Upper lobe of left lung (tissue), 6 donors: ENCODE data around the gene PNPLA7. TPM values are rescaled to one million over a fixed set of nuclear protein-coding genes. Genes with fewer than 3 reads are reported as not detected.

ENCODE experiments used
- ATAC-seq, 2 donors: fragments of 200-7000 bp; cut with Tn5 transposase; one replicate each; pipeline ENCODE4 v1.9.1; 2022; ENCODE audit warnings: mild to moderate bottlenecking in 2 of 2, moderate library complexity in 2 of 2; ENCODE audit not compliant: low FRiP score in 2 of 2
- DNase-seq, 2 donors: peaks; one replicate each; pipeline ENCODE4 v3.0.0-alpha.2; 2019 to 2020
- H3K27ac ChIP-seq, 4 donors: fragments of 200-600 bp; sonication (generic); one replicate each; pipeline ENCODE4 v1.5.1; 2016 to 2019
- H3K27me3 ChIP-seq, 4 donors: fragments of 200-600 bp; sonication (generic); one replicate each; pipeline ENCODE4 v1.5.1; 2017 to 2019
- H3K36me3 ChIP-seq, 4 donors: fragments of 200-600 bp; sonication (generic); one replicate each; pipeline ENCODE4 v1.5.1; 2016 to 2019
- H3K4me1 ChIP-seq, 4 donors: fragments of 200-600 bp; sonication (generic); one replicate each; pipeline ENCODE4 v1.5.1; 2018 to 2019
- H3K4me3 ChIP-seq, 4 donors: fragments of 200-600 bp; sonication (generic); one replicate each; pipeline ENCODE4 v1.5.1; 2017 to 2019; ENCODE audit warnings: mild to moderate bottlenecking in 2 of 4, moderate library complexity in 1 of 4
- H3K9me3 ChIP-seq, 4 donors: fragments of 200-600 bp; sonication (generic); one replicate each; pipeline ENCODE4 v1.5.1; 2018 to 2019
- CTCF ChIP-seq, 6 experiments: fragments of 450-650 bp in 4 of 6; fragments of 200-600 bp in 2 of 6; sonication (generic) in 2 of 6; IDR thresholded peaks; one replicate each; pipeline ENCODE4 v1.5.1; 2016 to 2019; ENCODE audit warnings: antibody characterized with exemption in 6 of 6
- EP300 ChIP-seq, 4 donors: sonication (generic); formaldehyde crosslinking; IDR thresholded peaks; one replicate each; pipeline ENCODE4 v1.5.1; 2017; ENCODE audit warnings: antibody characterized with exemption in 4 of 4, control low read depth in 2 of 4
- POLR2A ChIP-seq, 4 donors: fragments of 450-650 bp; IDR thresholded peaks; one replicate each; pipeline ENCODE4 v1.5.1; 2016 to 2017; ENCODE audit warnings: antibody characterized with exemption in 4 of 4, mild to moderate bottlenecking in 2 of 4
- POLR2AphosphoS5 ChIP-seq, 2 donors: sonication (generic); formaldehyde crosslinking; IDR thresholded peaks; one replicate each; pipeline ENCODE4 v1.5.1; 2017; ENCODE audit warnings: antibody characterized with exemption in 2 of 2
- WGBS, 2 donors: methylation state at CpG; one replicate each; pipeline ENCODE4 v1.1.5; 2017 to 2018; 5-methylcytosine and 5-hydroxymethylcytosine counted together
- total RNA-seq, 6 donors: library from RNA; depleted of rRNA in 4 of 6; stranded (reverse); fragments of >200 nt in 4 of 6; gene quantifications; one replicate each; pipeline versions ENCODE4 v1.1.0 to v1.2.1, GENCODE V29; 2016 to 2021
- donor health status: DM: no; HTN: no; CAD: no; lungs with moderate emphysema.
- donor health status: DM: no; HTN: yes; CAD: no; lungs with severe emphysema.

PNPLA7 gene
- total RNA-seq, 6 donors from 2014 or later, result 6.0 to 104 (median 14.0) TPM

GRCh38 chr9:137505421-137506140 lies 44.6 kb downstream of the PNPLA7 start:
- no peaks in the 10 kb centered on the region for H3K36me3 ChIP-seq
- H3K27me3 ChIP-seq, result no peaks in the 10 kb centered on the region
- no peak overlapping the region for H3K4me3 ChIP-seq
- ATAC-seq (no peak), DNase-seq (no peak)
- H3K4me1 ChIP-seq, result no peaks in the 10 kb centered on the region
- TF ChIP-seq EP300 (IDR thresholded peaks at IDR 0.05), result no peak
- TF ChIP-seq POLR2A (IDR thresholded peaks at IDR 0.05), result no peak
- no peak for TF ChIP-seq CTCF (IDR thresholded peaks at IDR 0.05)
- no peak for TF ChIP-seq POLR2AphosphoS5 (IDR thresholded peaks at IDR 0.05)
- H3K9me3 ChIP-seq, result no peaks in the 10 kb centered on the region
- no peak overlapping the region for H3K27ac ChIP-seq
- 93 to 94% methylated on average over 28 of the region's 28 CpGs for WGBS, 2 donors

- H3K4me1 ChIP-seq, result no peaks in the 10 kb centered on the region
- H3K27ac ChIP-seq, result no peak overlapping the region
- no peaks in the 10 kb centered on the region for H3K9me3 ChIP-seq
- no peaks in the 10 kb centered on the region for H3K27me3 ChIP-seq
- TF ChIP-seq CTCF (IDR thresholded peaks at IDR 0.05) (no peak), POLR2A (IDR thresholded peaks at IDR 0.05) (no peak), EP300 (IDR thresholded peaks at IDR 0.05) (no peak)
- no peak overlapping the region for H3K4me3 ChIP-seq
- DNase-seq (no peak), ATAC-seq (no peak)
- WGBS, 2 donors, result 86 to 87% methylated on average over 7 of the region's 7 CpGs
- peaks cover 0 to 8% (median 0%) of the 10 kb centered on the region in 4 donors for H3K36me3 ChIP-seq
Observed at GRCh38 chr9:137504432-137504777, 45.8 kb downstream of the PNPLA7 start.

- Histone ChIP-seq H3K27me3 (no peaks in the 10 kb centered on the region), H3K36me3 (peaks cover 0 to 8% (median 3%) of the 10 kb centered on the region in 4 donors), H3K4me1 (no peaks in the 10 kb centered on the region), H3K4me3 (no peak overlapping the region), H3K9me3 (no peaks in the 10 kb centered on the region), H3K27ac (no peak overlapping the region)
- ATAC-seq (no peak), DNase-seq (no peak)
- TF ChIP-seq EP300 (IDR thresholded peaks at IDR 0.05), result no peak
- TF ChIP-seq CTCF (IDR thresholded peaks at IDR 0.05), result no peak
- TF ChIP-seq POLR2A (IDR thresholded peaks at IDR 0.05), result no peak
- TF ChIP-seq POLR2AphosphoS5 (IDR thresholded peaks at IDR 0.05), result no peak
- WGBS, 2 donors, result 83 to 90% methylated on average over 32 of the region's 36 CpGs
Observed at GRCh38 chr9:137502008-137502911, 47.9 kb downstream of the PNPLA7 start.

- H3K27me3 ChIP-seq, result no peaks in the 10 kb centered on the region
- WGBS, 2 donors, result 77 to 88% methylated on average over 8 to 11 of the region's 12 CpGs
- ATAC-seq (peak in 1 of 2 donors; percentile 30), DNase-seq (no peak)
- no peaks in the 10 kb centered on the region for H3K4me1 ChIP-seq
- TF ChIP-seq EP300 (IDR thresholded peaks at IDR 0.05), result no peak
- TF ChIP-seq POLR2A (IDR thresholded peaks at IDR 0.05), result no peak
- TF ChIP-seq CTCF (IDR thresholded peaks at IDR 0.05), result no peak
- no peak for TF ChIP-seq POLR2AphosphoS5 (IDR thresholded peaks at IDR 0.05)
- H3K9me3 ChIP-seq, result no peaks in the 10 kb centered on the region
- H3K36me3 ChIP-seq, result peaks cover 0 to 8% (median 3%) of the 10 kb centered on the region in 4 donors
- H3K4me3 ChIP-seq, result no peak overlapping the region
- H3K27ac ChIP-seq, result no peak overlapping the region
Observed at GRCh38 chr9:137501457-137501856, 48.7 kb downstream of the PNPLA7 start.
